ENCODE data around the gene SRRT. TPM values are rescaled to one million over a fixed set of nuclear protein-coding genes. Genes with fewer than 3 reads are reported as not detected.

SRRT gene
- total RNA-seq, 2 donors from 2014 or later: 105 to 182 TPM

GRCh38 chr7:100832281-100832633 is 42.6 kb upstream of the SRRT start:
- 94% methylated on average over 5 of the region's 5 CpGs for WGBS
- Histone ChIP-seq H3K4me3 (no peak overlapping the region), H3K27ac (no peak overlapping the region), H3K9me3 (no peaks in the 10 kb centered on the region), H3K36me3 (no peaks in the 10 kb centered on the region), H3K27me3 (replicated peaks; ENCODE audit: insufficient read depth) (no peaks in the 10 kb centered on the region), H3K4me1 (replicated peaks) (no peaks in the 10 kb centered on the region)
- DNase-seq (ENCODE audit: low spot score): no peak
- intact Hi-C loops (cut with DNase I): no loop called here
- TF ChIP-seq CTCF (IDR thresholded peaks at IDR 0.05): no peak
- TF ChIP-seq POLR2AphosphoS5 (IDR thresholded peaks at IDR 0.05): no peak
- no peak for TF ChIP-seq POLR2A (IDR thresholded peaks at IDR 0.05)

GRCh38 chr7:100835903-100836811 is 38.7 kb upstream of the SRRT start:
- intact Hi-C loops (cut with DNase I): no loop called here
- no peaks in the 10 kb centered on the region for H3K27me3 ChIP-seq (replicated peaks; ENCODE audit: insufficient read depth)
- peak; percentile 45 for DNase-seq (ENCODE audit: low spot score)
- no peaks in the 10 kb centered on the region for H3K4me1 ChIP-seq (replicated peaks)
- TF ChIP-seq POLR2A (IDR thresholded peaks at IDR 0.05) (no peak), CTCF (IDR thresholded peaks at IDR 0.05) (no peak), POLR2AphosphoS5 (IDR thresholded peaks at IDR 0.05) (no peak)
- H3K36me3 ChIP-seq: no peaks in the 10 kb centered on the region
- H3K27ac ChIP-seq: peak overlapping the region; percentile 77 to 78
- WGBS: 17% methylated on average over 17 of the region's 17 CpGs
- H3K9me3 ChIP-seq: no peaks in the 10 kb centered on the region
- no peak overlapping the region for H3K4me3 ChIP-seq

GRCh38 chr7:100836812-100837098 is 38.1 kb upstream of the SRRT start:
- Histone ChIP-seq H3K36me3 (no peaks in the 10 kb centered on the region), H3K9me3 (no peaks in the 10 kb centered on the region), H3K4me1 (replicated peaks) (no peaks in the 10 kb centered on the region), H3K4me3 (peak overlapping the region in 1 of 2 donors; percentile 20), H3K27me3 (replicated peaks; ENCODE audit: insufficient read depth) (no peaks in the 10 kb centered on the region), H3K27ac (peak overlapping the region; percentile 77 to 78)
- no peak for DNase-seq (ENCODE audit: low spot score)
- 32% methylated on average over 6 of the region's 6 CpGs for WGBS
- intact Hi-C loops (cut with DNase I): no loop called here
- no peak for TF ChIP-seq CTCF (IDR thresholded peaks at IDR 0.05)
- TF ChIP-seq POLR2A (IDR thresholded peaks at IDR 0.05): no peak
- no peak for TF ChIP-seq POLR2AphosphoS5 (IDR thresholded peaks at IDR 0.05)

- Histone ChIP-seq H3K36me3 (no peaks in the 10 kb centered on the region), H3K4me1 (replicated peaks) (no peaks in the 10 kb centered on the region), H3K4me3 (peak overlapping the region; percentile 20 to 25), H3K27me3 (replicated peaks; ENCODE audit: insufficient read depth) (no peaks in the 10 kb centered on the region), H3K9me3 (no peaks in the 10 kb centered on the region), H3K27ac (peak overlapping the region; percentile 77 to 78)
- DNase-seq (ENCODE audit: low spot score): peak; percentile 86
- intact Hi-C loops (cut with DNase I): no loop called here
- TF ChIP-seq POLR2AphosphoS5 (IDR thresholded peaks at IDR 0.05): peak; percentile 96
- peak; percentile 69 for TF ChIP-seq POLR2A (IDR thresholded peaks at IDR 0.05)
- peak in 1 of 4 experiments; percentile 16 for TF ChIP-seq CTCF (IDR thresholded peaks at IDR 0.05)
- 4% methylated on average over 37 of the region's 37 CpGs for WGBS
Observed at GRCh38 chr7:100837099-100837836, 37.6 kb upstream of the SRRT start.

Measured in prostate gland (tissue), 2 donors.